ENCODE data around the gene UGP2.

The UGP2 gene

DNA sequence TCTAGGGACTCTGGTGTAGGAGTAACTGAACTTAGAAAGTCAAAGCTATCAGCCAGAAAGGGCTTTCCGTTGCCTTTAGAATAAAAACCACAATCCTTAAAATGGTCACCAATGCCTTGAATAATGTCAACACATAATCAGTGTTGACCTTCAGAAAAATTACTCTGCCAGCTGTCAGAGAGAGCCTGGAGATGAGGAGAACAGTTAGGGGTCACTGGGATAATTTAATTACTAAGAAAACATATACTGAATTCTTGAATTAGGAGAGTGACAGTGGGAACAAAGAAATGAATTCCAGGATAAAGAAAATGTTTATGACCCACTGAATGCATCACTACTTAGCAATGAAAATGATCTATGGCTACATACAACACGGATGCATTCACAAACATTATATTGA lies 23.4 kb upstream of the UGP2 start:
- no peaks in the 10 kb centered on the region for H3K27me3 ChIP-seq (ENCODE audit: low read depth, low read length)
- no peak overlapping the region for H3K4me3 ChIP-seq (ENCODE audit: low read depth in 1 of 2, low read length in 2 of 2)
- no peaks in the 10 kb centered on the region for H3K4me1 ChIP-seq (ENCODE audit: control insufficient read depth in 1 of 2, insufficient read depth in 2 of 2, low read length in 2 of 2)
- no peaks in the 10 kb centered on the region for H3K36me3 ChIP-seq (ENCODE audit: control insufficient read depth in 1 of 2, insufficient read depth in 2 of 2, low read length in 2 of 2)
- no peak overlapping the region for H3K27ac ChIP-seq (ENCODE audit: low read length)
- H3K9me3 ChIP-seq (ENCODE audit: control insufficient read depth in 1 of 2, low read length in 2 of 2), result no peaks in the 10 kb centered on the region

DNA sequence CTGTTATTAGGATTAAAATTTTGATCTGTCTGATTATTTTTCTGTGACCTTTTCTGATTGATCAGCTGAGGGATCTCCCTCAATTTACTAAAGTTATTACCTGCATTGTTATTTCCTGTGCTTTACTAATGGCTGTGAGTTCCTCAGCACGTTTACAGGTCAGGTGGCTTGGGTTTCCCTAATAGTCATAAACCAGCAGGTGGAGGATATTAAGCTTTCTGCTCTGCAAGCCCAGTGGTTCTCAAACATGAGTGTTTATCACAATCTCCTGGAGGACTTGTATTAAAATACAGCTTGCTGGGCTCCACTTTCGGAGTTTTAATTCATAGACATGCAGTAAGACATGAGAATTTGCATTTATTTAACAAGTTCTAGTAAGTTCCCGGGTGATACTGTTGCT lies 22.4 kb upstream of the UGP2 start:
- Histone ChIP-seq H3K4me3 (ENCODE audit: low read depth in 1 of 2, low read length in 2 of 2) (no peak overlapping the region), H3K4me1 (ENCODE audit: control insufficient read depth in 1 of 2, insufficient read depth in 2 of 2, low read length in 2 of 2) (no peaks in the 10 kb centered on the region), H3K36me3 (ENCODE audit: control insufficient read depth in 1 of 2, insufficient read depth in 2 of 2, low read length in 2 of 2) (no peaks in the 10 kb centered on the region), H3K9me3 (ENCODE audit: control insufficient read depth in 1 of 2, low read length in 2 of 2) (no peaks in the 10 kb centered on the region), H3K27ac (ENCODE audit: low read length) (peak overlapping the region; percentile 74), H3K27me3 (ENCODE audit: low read depth, low read length) (no peaks in the 10 kb centered on the region)

- Histone ChIP-seq H3K27me3 (ENCODE audit: low read depth, low read length) (no peaks in the 10 kb centered on the region), H3K4me1 (ENCODE audit: control insufficient read depth in 1 of 2, insufficient read depth in 2 of 2, low read length in 2 of 2) (no peaks in the 10 kb centered on the region), H3K9me3 (ENCODE audit: control insufficient read depth in 1 of 2, low read length in 2 of 2) (no peaks in the 10 kb centered on the region), H3K27ac (ENCODE audit: low read length) (peak overlapping the region; percentile 74), H3K4me3 (ENCODE audit: low read depth in 1 of 2, low read length in 2 of 2) (no peak overlapping the region), H3K36me3 (ENCODE audit: control insufficient read depth in 1 of 2, insufficient read depth in 2 of 2, low read length in 2 of 2) (no peaks in the 10 kb centered on the region)
Measured at GRCh38 chr2:63819765-63820717, 21.7 kb upstream of the UGP2 start.

- no peak overlapping the region for H3K4me3 ChIP-seq (ENCODE audit: low read depth in 1 of 2, low read length in 2 of 2)
- H3K36me3 ChIP-seq (ENCODE audit: control insufficient read depth in 1 of 2, insufficient read depth in 2 of 2, low read length in 2 of 2), result no peaks in the 10 kb centered on the region
- H3K27me3 ChIP-seq (ENCODE audit: low read depth, low read length), result no peaks in the 10 kb centered on the region
- H3K4me1 ChIP-seq (ENCODE audit: control insufficient read depth in 1 of 2, insufficient read depth in 2 of 2, low read length in 2 of 2), result no peaks in the 10 kb centered on the region
- no peaks in the 10 kb centered on the region for H3K9me3 ChIP-seq (ENCODE audit: control insufficient read depth in 1 of 2, low read length in 2 of 2)
- no peak overlapping the region for H3K27ac ChIP-seq (ENCODE audit: low read length)
Measured at GRCh38 chr2:63820969-63821368, 20.7 kb upstream of the UGP2 start.

- Histone ChIP-seq H3K9me3 (ENCODE audit: control insufficient read depth in 1 of 2, low read length in 2 of 2) (no peaks in the 10 kb centered on the region), H3K4me1 (ENCODE audit: control insufficient read depth in 1 of 2, insufficient read depth in 2 of 2, low read length in 2 of 2) (no peaks in the 10 kb centered on the region), H3K4me3 (ENCODE audit: low read depth in 1 of 2, low read length in 2 of 2) (no peak overlapping the region), H3K27me3 (ENCODE audit: low read depth, low read length) (no peaks in the 10 kb centered on the region), H3K36me3 (ENCODE audit: control insufficient read depth in 1 of 2, insufficient read depth in 2 of 2, low read length in 2 of 2) (no peaks in the 10 kb centered on the region), H3K27ac (ENCODE audit: low read length) (no peak overlapping the region)
Measured at GRCh38 chr2:63821396-63821795, 20.3 kb upstream of the UGP2 start.

- Histone ChIP-seq H3K4me3 (ENCODE audit: low read depth in 1 of 2, low read length in 2 of 2) (no peak overlapping the region), H3K4me1 (ENCODE audit: control insufficient read depth in 1 of 2, insufficient read depth in 2 of 2, low read length in 2 of 2) (peaks cover 0 to under 1% of the 10 kb centered on the region in 2 donors), H3K27ac (ENCODE audit: low read length) (no peak overlapping the region), H3K9me3 (ENCODE audit: control insufficient read depth in 1 of 2, low read length in 2 of 2) (no peaks in the 10 kb centered on the region), H3K27me3 (ENCODE audit: low read depth, low read length) (no peaks in the 10 kb centered on the region), H3K36me3 (ENCODE audit: control insufficient read depth in 1 of 2, insufficient read depth in 2 of 2, low read length in 2 of 2) (no peaks in the 10 kb centered on the region)
Measured at GRCh38 chr2:63822478-63822877, 19.2 kb upstream of the UGP2 start.

DNA sequence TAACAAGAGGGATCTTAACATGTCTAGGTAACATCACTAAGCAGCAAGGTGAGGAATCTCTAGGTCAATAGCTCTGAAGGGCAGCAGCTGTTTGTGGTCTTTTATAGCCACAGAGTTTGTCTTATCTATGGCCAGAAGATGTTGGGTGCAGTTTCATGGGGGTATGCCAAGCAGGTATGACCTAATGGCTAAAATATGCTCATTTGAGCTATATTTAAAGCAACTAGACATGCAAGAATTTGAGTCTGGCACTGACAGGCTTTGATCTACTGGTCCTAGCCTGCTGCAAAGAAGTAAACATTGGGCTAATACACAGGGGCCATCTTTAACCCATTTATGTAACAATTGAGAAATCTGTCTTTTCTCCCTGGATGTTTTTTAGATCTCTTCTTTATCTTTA lies 13.9 kb upstream of the UGP2 start:
- no peak overlapping the region for H3K27ac ChIP-seq (ENCODE audit: low read length)
- peaks cover 0 to 6% of the 10 kb centered on the region in 2 donors for H3K4me1 ChIP-seq (ENCODE audit: control insufficient read depth in 1 of 2, insufficient read depth in 2 of 2, low read length in 2 of 2)
- H3K4me3 ChIP-seq (ENCODE audit: low read depth in 1 of 2, low read length in 2 of 2), result no peak overlapping the region
- no peaks in the 10 kb centered on the region for H3K9me3 ChIP-seq (ENCODE audit: control insufficient read depth in 1 of 2, low read length in 2 of 2)
- H3K36me3 ChIP-seq (ENCODE audit: control insufficient read depth in 1 of 2, insufficient read depth in 2 of 2, low read length in 2 of 2), result no peaks in the 10 kb centered on the region
- no peaks in the 10 kb centered on the region for H3K27me3 ChIP-seq (ENCODE audit: low read depth, low read length)

- no peaks in the 10 kb centered on the region for H3K27me3 ChIP-seq (ENCODE audit: low read depth, low read length)
- no peaks in the 10 kb centered on the region for H3K9me3 ChIP-seq (ENCODE audit: control insufficient read depth in 1 of 2, low read length in 2 of 2)
- H3K36me3 ChIP-seq (ENCODE audit: control insufficient read depth in 1 of 2, insufficient read depth in 2 of 2, low read length in 2 of 2), result no peaks in the 10 kb centered on the region
- H3K27ac ChIP-seq (ENCODE audit: low read length), result no peak overlapping the region
- H3K4me3 ChIP-seq (ENCODE audit: low read depth in 1 of 2, low read length in 2 of 2), result no peak overlapping the region
- H3K4me1 ChIP-seq (ENCODE audit: control insufficient read depth in 1 of 2, insufficient read depth in 2 of 2, low read length in 2 of 2), result peaks cover 0 to 6% of the 10 kb centered on the region in 2 donors
Measured at GRCh38 chr2:63831176-63831575, 10.5 kb upstream of the UGP2 start.

GRCh38 chr2:63834401-63834800 lies 7.3 kb upstream of the UGP2 start:
- H3K27ac ChIP-seq (ENCODE audit: low read length), result no peak overlapping the region
- no peaks in the 10 kb centered on the region for H3K36me3 ChIP-seq (ENCODE audit: control insufficient read depth in 1 of 2, insufficient read depth in 2 of 2, low read length in 2 of 2)
- no peak overlapping the region for H3K4me3 ChIP-seq (ENCODE audit: low read depth in 1 of 2, low read length in 2 of 2)

GRCh38 chr2:63837036-63837594 lies 4.6 kb upstream of the UGP2 start:
- no peak overlapping the region for H3K4me3 ChIP-seq (ENCODE audit: low read depth in 1 of 2, low read length in 2 of 2)
- H3K36me3 ChIP-seq (ENCODE audit: control insufficient read depth in 1 of 2, insufficient read depth in 2 of 2, low read length in 2 of 2), result peaks cover 0 to 5% of the 10 kb centered on the region in 2 donors
- no peaks in the 10 kb centered on the region for H3K27me3 ChIP-seq (ENCODE audit: low read depth, low read length)
- H3K4me1 ChIP-seq (ENCODE audit: control insufficient read depth in 1 of 2, insufficient read depth in 2 of 2, low read length in 2 of 2), result no peaks in the 10 kb centered on the region
- H3K9me3 ChIP-seq (ENCODE audit: control insufficient read depth in 1 of 2, low read length in 2 of 2), result no peaks in the 10 kb centered on the region
- H3K27ac ChIP-seq (ENCODE audit: low read length), result no peak overlapping the region

More at GRCh38 chr2:63834401-63834800, 7.3 kb upstream of the UGP2 start:
- H3K4me1 ChIP-seq (ENCODE audit: control insufficient read depth in 1 of 2, insufficient read depth in 2 of 2, low read length in 2 of 2), result no peaks in the 10 kb centered on the region
- H3K27me3 ChIP-seq (ENCODE audit: low read depth, low read length), result no peaks in the 10 kb centered on the region
- H3K9me3 ChIP-seq (ENCODE audit: control insufficient read depth in 1 of 2, low read length in 2 of 2), result no peaks in the 10 kb centered on the region

DNA sequence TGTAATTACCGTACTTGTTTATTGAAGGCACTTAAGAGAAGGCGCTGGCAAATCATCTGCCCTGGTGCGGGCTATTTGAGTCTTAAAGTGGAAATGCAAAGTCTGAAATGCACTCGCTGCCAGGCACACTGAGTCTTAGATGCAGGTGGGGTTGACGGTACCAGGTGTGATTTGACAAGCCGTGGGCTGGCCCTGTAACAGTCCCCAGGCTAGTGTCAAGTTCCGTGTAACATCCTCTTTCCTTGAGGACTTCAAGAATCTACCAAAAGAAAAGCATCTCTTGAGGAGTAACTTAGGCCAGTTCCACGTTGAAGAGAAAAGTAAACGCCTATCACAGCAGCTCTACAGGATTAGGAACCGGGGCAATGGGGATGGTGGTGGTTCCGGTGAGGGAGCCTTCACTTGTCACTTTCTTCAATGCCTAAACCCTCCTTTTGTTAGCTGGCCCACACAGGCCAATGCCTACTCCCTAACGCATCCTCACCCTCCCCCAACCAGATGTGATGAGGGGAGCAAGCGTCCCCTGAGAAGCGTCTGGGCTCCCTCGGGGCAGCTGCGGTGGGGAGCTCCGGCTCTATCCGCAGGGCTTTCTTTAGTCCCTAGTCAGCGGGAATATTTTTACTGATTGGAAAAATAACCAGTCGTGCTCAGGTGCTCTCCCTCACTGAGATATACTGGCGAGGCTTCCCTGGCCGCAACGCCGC lies 1.5 kb upstream of the UGP2 start:
- Histone ChIP-seq H3K9me3 (ENCODE audit: control insufficient read depth in 1 of 2, low read length in 2 of 2) (no peaks in the 10 kb centered on the region), H3K4me3 (ENCODE audit: low read depth in 1 of 2, low read length in 2 of 2) (peak overlapping the region; percentile 83 to 85), H3K27ac (ENCODE audit: low read length) (peak overlapping the region; percentile 96), H3K36me3 (ENCODE audit: control insufficient read depth in 1 of 2, insufficient read depth in 2 of 2, low read length in 2 of 2) (peaks cover 0 to 5% of the 10 kb centered on the region in 2 donors), H3K4me1 (ENCODE audit: control insufficient read depth in 1 of 2, insufficient read depth in 2 of 2, low read length in 2 of 2) (peaks cover 4 to 17% of the 10 kb centered on the region in 2 donors), H3K27me3 (ENCODE audit: low read depth, low read length) (no peaks in the 10 kb centered on the region)

Measured in muscle layer of duodenum (tissue), 2 donors.